Astrocyte (in vitro differentiated cells and primary cell): Measurements from ENCODE around the gene ZNF322. TPM values are rescaled to one million over a fixed set of nuclear protein-coding genes. Genes with fewer than 3 reads are reported as not detected.

Source experiments
- DNase-seq: peaks from one replicate; pipeline ENCODE4 v3.0.0-alpha.2; 2010; ENCODE audit warnings: low read depth
- FAIRE-seq: peaks from 2 replicates; lab custom pipeline; 2011; peaks lifted over from hg19 to GRCh38; lab: Jason Lieb, UNC
- H2AFZ ChIP-seq: 2 replicates; pipeline ENCODE4 v1.6.0; 2012; ENCODE audit warnings: low read depth, low read length, inconsistent platforms
- H3K27ac ChIP-seq: 2 replicates; pipeline ENCODE4 v1.5.1; 2011; ENCODE audit warnings: low read depth, low read length, inconsistent platforms
- H3K27me3 ChIP-seq: 2 replicates; pipeline ENCODE4 v1.6.0; 2011; ENCODE audit warnings: low read length, inconsistent platforms; ENCODE audit not compliant: insufficient read depth
- H3K36me3 ChIP-seq: 2 replicates; pipeline ENCODE4 v1.5.1; 2011; ENCODE audit warnings: low read length, inconsistent platforms; ENCODE audit not compliant: insufficient read depth
- H3K4me1 ChIP-seq: 2 replicates; pipeline ENCODE4 v1.5.1; 2011; ENCODE audit warnings: low read length, inconsistent platforms; ENCODE audit not compliant: insufficient read depth
- H3K4me2 ChIP-seq: 2 replicates; pipeline ENCODE4 v1.6.0; 2012; ENCODE audit warnings: low read length, inconsistent platforms
- H3K4me3 ChIP-seq: 2 replicates; pipeline ENCODE4 v1.5.1; 2011; ENCODE audit warnings: low read depth, mild to moderate bottlenecking, low read length, inconsistent platforms; ENCODE audit not compliant: insufficient read depth
- H3K79me2 ChIP-seq: 2 replicates; pipeline ENCODE4 v1.6.0; 2012; ENCODE audit warnings: mild to moderate bottlenecking, low read length, inconsistent platforms; ENCODE audit not compliant: insufficient read depth
- H3K9ac ChIP-seq: 2 replicates; pipeline ENCODE4 v1.6.0; 2012; ENCODE audit warnings: mild to moderate bottlenecking, low read length, inconsistent platforms
- H3K9me3 ChIP-seq: 2 replicates; pipeline ENCODE4 v1.5.1; 2012; ENCODE audit warnings: low read depth, mild to moderate bottlenecking, low read length, inconsistent platforms; ENCODE audit not compliant: insufficient read depth
- H4K20me1 ChIP-seq: 2 replicates; pipeline ENCODE4 v1.6.0; 2012; ENCODE audit warnings: low read length, inconsistent platforms; ENCODE audit not compliant: insufficient read depth
- H3K27ac Mint-ChIP-seq: one replicate; pipeline ENCODE4 v1.8.0; 2021; ENCODE audit warnings: mild to moderate bottlenecking, mixed read lengths; ENCODE audit not compliant: unreplicated experiment
- H3K27me3 Mint-ChIP-seq: one replicate; pipeline ENCODE4 v1.8.0; 2021; ENCODE audit warnings: low read depth, mixed read lengths; ENCODE audit not compliant: unreplicated experiment
- H3K36me3 Mint-ChIP-seq: one replicate; pipeline ENCODE4 v1.8.0; 2021; ENCODE audit warnings: low read depth, mixed read lengths; ENCODE audit not compliant: unreplicated experiment
- H3K4me1 Mint-ChIP-seq: one replicate; pipeline ENCODE4 v1.8.0; 2021; ENCODE audit warnings: low read depth, mixed read lengths; ENCODE audit not compliant: unreplicated experiment
- H3K4me3 Mint-ChIP-seq: one replicate; pipeline ENCODE4 v1.8.0; 2021; ENCODE audit warnings: mild to moderate bottlenecking, moderate library complexity, mixed read lengths; ENCODE audit not compliant: unreplicated experiment
- H3K9me3 Mint-ChIP-seq: one replicate; pipeline ENCODE4 v1.8.0; 2021; ENCODE audit warnings: mild to moderate bottlenecking, mixed read lengths; ENCODE audit not compliant: unreplicated experiment
- CTCF ChIP-seq: IDR thresholded peaks from 2 replicates; pipeline ENCODE4 v1.5.1; 2011; ENCODE audit warnings: low read depth, mild to moderate bottlenecking, inconsistent platforms, low read length, moderate library complexity; ENCODE audit not compliant: insufficient read depth
- EZH2 ChIP-seq: IDR thresholded peaks from 2 replicates; pipeline ENCODE4 v1.6.1; 2012; ENCODE audit warnings: mild to moderate bottlenecking, low read length, inconsistent platforms; ENCODE audit not compliant: insufficient read depth
- total RNA-seq: library from RNA; stranded (reverse); gene quantifications from 2 replicates; pipeline ENCODE4 v1.2.1, GENCODE V29; 2021

The ZNF322 gene
- total RNA-seq, 1 donor from 2014 or later, result 27.3 TPM

DNA sequence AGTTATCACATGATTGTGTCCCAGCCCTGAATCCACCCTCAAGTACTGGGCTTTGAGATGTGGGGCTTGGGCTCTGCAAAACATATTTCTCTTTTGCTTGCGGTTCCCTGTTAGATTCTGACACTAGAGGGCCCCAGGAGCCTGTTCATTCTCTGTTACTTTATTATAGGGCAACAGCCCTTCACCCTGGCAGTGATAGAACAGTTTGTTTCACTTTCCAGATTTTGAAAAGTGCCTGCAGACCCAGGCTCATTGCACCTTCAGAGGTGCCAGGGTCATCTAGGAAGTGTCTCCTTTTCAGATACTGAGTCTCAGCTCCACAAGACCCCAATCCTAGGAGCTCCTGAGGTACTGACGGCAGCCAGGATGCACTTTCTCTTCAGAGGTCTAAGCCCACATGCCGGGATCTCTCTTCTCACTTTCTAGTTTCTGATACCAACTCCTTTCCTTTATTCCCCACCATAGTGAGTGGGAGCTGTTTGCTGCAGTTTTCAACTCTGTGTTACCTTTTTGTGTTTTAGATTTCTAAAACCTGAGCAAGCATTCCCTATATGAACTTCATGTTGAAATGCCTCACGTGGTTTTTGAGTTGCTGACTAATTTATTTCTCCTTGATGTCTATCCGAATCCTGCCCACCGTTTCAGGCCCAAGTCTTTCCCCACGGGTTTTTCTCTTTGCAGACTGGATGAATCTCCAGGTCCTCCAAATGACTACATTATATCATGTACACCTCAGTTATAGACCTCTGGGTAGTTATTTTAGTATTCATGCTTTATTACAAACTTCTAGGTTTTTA is 51.9 kb downstream of the ZNF322 start:
- Histone ChIP-seq H3K9me3 (no peaks in the 10 kb centered on the region), H3K4me2 (peak overlapping the region; percentile 73), H3K27me3 (peaks cover 14% of the 10 kb centered on the region), H3K36me3 (no peaks in the 10 kb centered on the region), H3K4me1 (no peaks in the 10 kb centered on the region), H3K4me3 (peak overlapping the region; percentile 18), H2AFZ (peak overlapping the region; percentile 56), H3K27ac (no peak overlapping the region), H3K9ac (no peak overlapping the region), H4K20me1 (no peaks in the 10 kb centered on the region), H3K79me2 (no peaks in the 10 kb centered on the region)
- peak; percentile 74 for TF ChIP-seq CTCF
- TF ChIP-seq EZH2, result no peak
- Mint-ChIP-seq H3K9me3 (peaks cover 7% of the 10 kb centered on the region), H3K27ac (no peak overlapping the region), H3K4me3 (peak overlapping the region; percentile 28), H3K36me3 (no peaks in the 10 kb centered on the region), H3K4me1 (peaks cover 2% of the 10 kb centered on the region), H3K27me3 (peaks cover 28% of the 10 kb centered on the region)
- FAIRE-seq (peak; percentile 34), DNase-seq (peak; percentile 25)

- FAIRE-seq (no peak), DNase-seq (no peak)
- Histone ChIP-seq H3K4me2 (no peak overlapping the region), H3K79me2 (no peaks in the 10 kb centered on the region), H3K4me3 (no peak overlapping the region), H2AFZ (no peak overlapping the region), H3K4me1 (no peaks in the 10 kb centered on the region), H3K27ac (no peak overlapping the region), H3K9me3 (no peaks in the 10 kb centered on the region), H3K9ac (no peak overlapping the region), H3K27me3 (peaks cover 3% of the 10 kb centered on the region), H3K36me3 (peaks cover under 1% of the 10 kb centered on the region), H4K20me1 (no peaks in the 10 kb centered on the region)
- Mint-ChIP-seq H3K27me3 (peaks cover 6% of the 10 kb centered on the region), H3K4me1 (peaks cover 2% of the 10 kb centered on the region), H3K9me3 (no peaks in the 10 kb centered on the region), H3K4me3 (no peak overlapping the region), H3K27ac (no peak overlapping the region), H3K36me3 (peaks cover 1% of the 10 kb centered on the region)
- no peak for TF ChIP-seq EZH2
- TF ChIP-seq CTCF, result no peak
Observed at GRCh38 chr6:26604797-26605196, 54.7 kb downstream of the ZNF322 start.

DNA sequence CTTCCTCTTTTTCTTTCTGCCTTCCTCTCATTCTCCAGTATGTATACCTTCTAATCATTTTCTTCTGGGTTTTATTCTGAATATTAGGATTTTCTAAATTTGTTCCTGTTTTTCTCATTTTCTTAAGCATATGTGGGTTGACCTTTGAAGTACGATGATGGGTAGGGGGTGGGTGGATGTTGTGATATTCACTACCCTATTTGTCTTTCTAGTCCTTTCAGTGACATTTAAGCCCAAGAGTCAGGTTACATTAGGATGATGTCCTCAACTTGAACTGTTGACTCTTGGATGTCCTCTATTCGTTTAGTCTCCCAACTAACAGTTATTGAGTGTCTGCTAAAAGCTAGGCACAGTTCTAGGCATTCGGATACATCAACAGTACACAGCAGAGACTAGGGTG is 55.5 kb downstream of the ZNF322 start:
- H3K27ac Mint-ChIP-seq, result no peak overlapping the region
- Histone ChIP-seq H3K9me3 (no peaks in the 10 kb centered on the region), H3K27me3 (no peaks in the 10 kb centered on the region), H3K4me3 (no peak overlapping the region), H3K36me3 (peaks cover 8% of the 10 kb centered on the region), H3K4me2 (no peak overlapping the region), H3K79me2 (no peaks in the 10 kb centered on the region), H3K9ac (no peak overlapping the region), H4K20me1 (no peaks in the 10 kb centered on the region), H3K27ac (no peak overlapping the region), H2AFZ (no peak overlapping the region), H3K4me1 (no peaks in the 10 kb centered on the region)
- H3K4me3 Mint-ChIP-seq, result no peak overlapping the region
- no peaks in the 10 kb centered on the region for H3K9me3 Mint-ChIP-seq
- no peak for TF ChIP-seq CTCF
- TF ChIP-seq EZH2, result no peak
- H3K4me1 Mint-ChIP-seq, result peaks cover 2% of the 10 kb centered on the region
- FAIRE-seq (no peak), DNase-seq (no peak)
- peaks cover 3% of the 10 kb centered on the region for H3K36me3 Mint-ChIP-seq
- H3K27me3 Mint-ChIP-seq, result peaks cover 2% of the 10 kb centered on the region
